G401.6 (cell line): ENCODE measurements around the gene TERT.
"Not testable (repeated sequence)": the region's sequence is repeated elsewhere in the genome, so short reads cannot be mapped to it uniquely, and the experiment has no call there.

Source experiments
- FAIRE-seq: peaks from 2 replicates; lab custom pipeline; 2012; peaks lifted over from hg19 to GRCh38; lab: Jason Lieb, UNC

The TERT gene

DNA sequence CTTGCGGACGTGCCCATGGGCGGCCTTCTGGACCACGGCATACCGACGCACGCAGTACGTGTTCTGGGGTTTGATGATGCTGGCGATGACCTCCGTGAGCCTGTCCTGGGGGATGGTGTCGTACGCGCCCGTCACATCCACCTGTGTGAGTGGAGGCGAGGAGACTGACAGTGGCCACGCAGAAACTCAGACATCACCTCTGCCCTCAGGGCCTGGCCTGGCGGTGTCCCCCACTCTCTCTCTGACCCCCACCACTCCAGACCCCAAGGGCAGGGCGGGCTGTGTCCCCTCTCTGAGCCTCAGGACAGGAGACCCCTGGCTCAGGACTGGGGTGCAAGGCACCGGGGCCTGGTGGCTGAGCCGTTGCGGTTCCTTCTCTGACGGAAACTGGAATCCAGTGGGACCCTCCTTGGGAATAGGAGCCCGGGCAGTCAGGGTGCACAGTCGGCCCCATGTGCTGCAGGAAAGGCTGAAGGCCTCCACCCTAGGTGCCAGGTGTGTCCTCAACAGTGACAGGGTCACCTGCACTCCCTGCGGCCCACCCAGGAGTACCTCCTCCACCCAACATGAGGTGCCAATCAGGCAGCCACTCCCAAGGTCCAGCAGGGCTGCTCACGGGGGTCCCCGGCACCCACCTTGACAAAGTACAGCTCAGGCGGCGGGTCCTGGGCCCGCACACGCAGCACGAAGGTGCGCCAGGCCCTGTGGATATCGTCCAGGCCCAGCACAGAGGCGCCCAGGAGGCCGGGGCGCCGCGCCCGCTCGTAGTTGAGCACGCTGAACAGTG is 16.0 kb downstream of the TERT start:
- no peak for FAIRE-seq

- FAIRE-seq, result no peak
Measured at GRCh38 chr5:1278216-1278615, 16.7 kb downstream of the TERT start.

- FAIRE-seq, result no peak
Measured at GRCh38 chr5:1277781-1278180, 17.1 kb downstream of the TERT start.

DNA sequence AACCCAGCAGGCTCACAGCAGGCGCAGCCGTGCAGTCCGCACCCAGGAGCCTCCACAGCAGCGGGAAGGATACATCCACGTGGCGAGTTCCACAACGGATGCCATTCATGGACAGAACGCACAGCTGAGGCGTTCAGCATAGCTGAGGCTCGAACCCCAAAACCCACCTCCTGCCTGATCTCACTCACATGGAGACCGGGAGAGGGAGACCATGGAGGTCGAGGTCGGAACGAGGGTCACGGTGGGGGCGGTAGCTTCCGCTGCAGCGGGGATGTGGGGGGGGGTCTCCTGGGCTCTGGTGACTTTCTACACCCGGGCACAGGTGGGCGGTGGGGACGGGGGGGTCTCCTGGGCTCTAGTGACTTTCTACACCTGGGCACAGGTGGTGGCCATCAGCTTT is 17.5 kb downstream of the TERT start:
- no peak for FAIRE-seq

DNA sequence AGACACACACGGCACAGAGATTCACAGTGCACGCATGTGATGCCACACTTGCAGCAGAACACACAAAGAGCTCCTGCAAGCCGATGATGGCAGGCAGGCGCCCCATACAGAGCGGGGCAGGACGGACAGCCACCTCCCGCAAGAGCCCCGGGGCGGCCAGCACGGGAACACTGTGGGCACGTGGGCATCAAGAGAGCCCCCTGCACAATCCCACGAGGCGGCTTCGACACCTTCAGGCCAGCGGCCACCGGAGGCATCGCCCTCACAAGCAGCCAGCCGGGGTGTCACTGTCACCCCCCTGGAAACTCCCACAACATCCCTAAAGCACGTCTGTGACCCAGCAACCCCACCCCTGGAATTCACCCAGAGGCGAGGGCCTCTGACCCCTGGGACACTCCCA is 17.9 kb downstream of the TERT start:
- FAIRE-seq, result no peak

GRCh38 chr5:1275397-1276391 is 19.2 kb downstream of the TERT start:
- FAIRE-seq, result not testable (repeated sequence)

- FAIRE-seq, result no peak
Measured at GRCh38 chr5:1274471-1274870, 20.4 kb downstream of the TERT start.

DNA sequence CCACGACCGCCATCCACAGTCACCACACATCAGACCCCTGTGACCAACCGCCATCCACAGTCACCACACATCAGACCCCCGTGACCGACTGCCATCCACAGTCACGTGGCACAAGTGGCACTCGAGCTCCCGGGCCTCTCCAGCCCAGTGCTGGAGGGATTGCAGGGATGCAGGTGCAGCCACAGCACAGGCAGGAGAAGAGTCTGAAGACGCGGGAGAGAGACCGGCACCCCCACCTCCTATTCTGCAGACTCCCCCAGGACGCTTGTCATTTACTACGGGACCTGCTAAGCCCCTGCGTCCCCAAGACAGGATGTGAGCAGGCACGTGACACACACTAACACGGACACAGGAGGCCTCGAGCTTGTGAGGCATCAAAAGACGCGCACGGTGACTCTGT is 21.1 kb downstream of the TERT start:
- FAIRE-seq, result no peak

DNA sequence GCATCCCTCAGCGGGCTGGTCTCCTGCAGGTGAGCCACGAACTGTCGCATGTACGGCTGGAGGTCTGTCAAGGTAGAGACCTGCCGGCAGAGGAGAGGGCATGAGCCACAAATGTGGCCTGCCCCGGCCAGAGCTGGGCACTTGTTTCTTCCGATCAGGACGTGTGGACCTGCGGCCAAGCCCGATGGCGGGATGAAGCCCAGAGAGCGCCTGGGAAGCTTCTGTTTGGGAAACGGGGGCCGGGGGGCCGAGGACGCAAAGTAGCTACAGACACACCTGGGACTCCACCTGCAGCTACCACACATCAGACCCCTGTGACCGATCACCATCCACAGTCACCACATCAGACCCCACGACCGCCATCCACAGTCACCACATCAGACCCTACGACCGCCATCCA is 22.7 kb downstream of the TERT start:
- FAIRE-seq, result no peak

GRCh38 chr5:1270933-1271914 is 23.6 kb downstream of the TERT start:
- FAIRE-seq, result no peak

GRCh38 chr5:1270426-1270825 is 24.4 kb downstream of the TERT start:
- FAIRE-seq, result no peak

GRCh38 chr5:1268666-1269065 is 26.2 kb downstream of the TERT start:
- FAIRE-seq, result no peak

GRCh38 chr5:1268056-1268455 is 26.8 kb downstream of the TERT start:
- FAIRE-seq, result no peak

DNA sequence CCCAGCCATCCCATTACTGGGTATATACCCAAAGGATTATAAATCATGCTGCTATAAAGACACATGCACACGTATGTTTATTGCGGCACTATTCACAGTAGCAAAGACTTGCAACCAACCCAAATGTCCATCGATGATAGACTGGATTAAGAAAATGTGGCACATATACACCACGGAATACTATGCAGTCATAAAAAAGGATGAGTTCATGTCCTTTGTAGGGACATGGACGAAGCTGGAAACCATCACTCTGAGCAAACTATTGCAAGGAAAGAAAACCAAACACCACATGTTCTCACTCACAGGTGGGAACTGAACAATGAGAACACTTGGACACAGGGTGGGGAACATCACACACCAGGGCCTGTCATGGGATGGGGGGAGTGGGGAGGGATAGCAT is 27.4 kb downstream of the TERT start:
- not testable (repeated sequence) for FAIRE-seq

DNA sequence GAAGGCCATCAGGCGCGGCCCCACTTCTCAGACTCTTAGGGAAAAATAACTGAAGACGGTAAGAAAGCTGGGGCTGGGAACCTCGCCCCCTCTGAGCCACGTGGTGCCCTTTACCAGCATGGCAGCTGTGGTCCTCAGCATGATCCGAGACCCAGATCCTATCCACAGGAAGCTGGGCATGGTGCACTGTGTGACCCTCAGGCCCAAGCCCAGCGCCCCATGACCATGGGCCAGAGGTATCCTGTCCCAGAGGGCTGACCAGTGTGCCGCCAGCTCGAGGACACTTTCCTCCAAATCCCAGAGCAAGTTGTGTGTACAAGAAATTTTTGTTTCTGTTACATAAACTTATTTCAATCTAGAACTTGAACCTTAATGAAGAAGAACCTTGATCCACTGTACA is 28.1 kb downstream of the TERT start:
- FAIRE-seq, result no peak

GRCh38 chr5:1265461-1266455 is 29.1 kb downstream of the TERT start:
- FAIRE-seq, result no peak

GRCh38 chr5:1265026-1265425 is 29.8 kb downstream of the TERT start:
- no peak for FAIRE-seq

DNA sequence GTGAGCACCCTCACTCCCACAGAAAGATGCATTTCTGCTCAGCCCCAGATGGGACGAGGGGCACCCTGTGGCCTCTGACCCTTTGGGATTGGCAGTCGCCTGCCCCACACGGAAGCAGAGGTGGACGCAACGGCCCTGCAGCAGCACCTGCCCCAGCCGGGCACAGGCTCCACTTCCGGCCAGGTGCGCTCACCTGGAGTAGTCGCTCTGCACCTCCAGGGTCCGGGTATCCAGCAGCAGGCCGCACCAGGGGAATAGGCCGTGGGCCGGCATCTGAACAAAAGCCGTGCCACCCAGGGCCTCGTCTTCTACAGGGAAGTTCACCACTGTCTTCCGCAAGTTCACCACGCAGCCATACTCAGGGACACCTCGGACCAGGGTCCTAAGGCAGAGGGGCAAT is 30.7 kb downstream of the TERT start:
- no peak for FAIRE-seq

GRCh38 chr5:1262381-1262780 is 32.5 kb downstream of the TERT start:
- no peak for FAIRE-seq

- FAIRE-seq, result no peak
Measured at GRCh38 chr5:1261643-1262042, 33.2 kb downstream of the TERT start.
